Measurements from ENCODE around the gene ULBP2. TPM values are rescaled to one million over a fixed set of nuclear protein-coding genes. Genes with fewer than 3 reads are reported as not detected.

ULBP2 gene, protein sequence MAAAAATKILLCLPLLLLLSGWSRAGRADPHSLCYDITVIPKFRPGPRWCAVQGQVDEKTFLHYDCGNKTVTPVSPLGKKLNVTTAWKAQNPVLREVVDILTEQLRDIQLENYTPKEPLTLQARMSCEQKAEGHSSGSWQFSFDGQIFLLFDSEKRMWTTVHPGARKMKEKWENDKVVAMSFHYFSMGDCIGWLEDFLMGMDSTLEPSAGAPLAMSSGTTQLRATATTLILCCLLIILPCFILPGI
- total RNA-seq: 0.24 and 4.4 TPM in 2 replicates

DNA sequence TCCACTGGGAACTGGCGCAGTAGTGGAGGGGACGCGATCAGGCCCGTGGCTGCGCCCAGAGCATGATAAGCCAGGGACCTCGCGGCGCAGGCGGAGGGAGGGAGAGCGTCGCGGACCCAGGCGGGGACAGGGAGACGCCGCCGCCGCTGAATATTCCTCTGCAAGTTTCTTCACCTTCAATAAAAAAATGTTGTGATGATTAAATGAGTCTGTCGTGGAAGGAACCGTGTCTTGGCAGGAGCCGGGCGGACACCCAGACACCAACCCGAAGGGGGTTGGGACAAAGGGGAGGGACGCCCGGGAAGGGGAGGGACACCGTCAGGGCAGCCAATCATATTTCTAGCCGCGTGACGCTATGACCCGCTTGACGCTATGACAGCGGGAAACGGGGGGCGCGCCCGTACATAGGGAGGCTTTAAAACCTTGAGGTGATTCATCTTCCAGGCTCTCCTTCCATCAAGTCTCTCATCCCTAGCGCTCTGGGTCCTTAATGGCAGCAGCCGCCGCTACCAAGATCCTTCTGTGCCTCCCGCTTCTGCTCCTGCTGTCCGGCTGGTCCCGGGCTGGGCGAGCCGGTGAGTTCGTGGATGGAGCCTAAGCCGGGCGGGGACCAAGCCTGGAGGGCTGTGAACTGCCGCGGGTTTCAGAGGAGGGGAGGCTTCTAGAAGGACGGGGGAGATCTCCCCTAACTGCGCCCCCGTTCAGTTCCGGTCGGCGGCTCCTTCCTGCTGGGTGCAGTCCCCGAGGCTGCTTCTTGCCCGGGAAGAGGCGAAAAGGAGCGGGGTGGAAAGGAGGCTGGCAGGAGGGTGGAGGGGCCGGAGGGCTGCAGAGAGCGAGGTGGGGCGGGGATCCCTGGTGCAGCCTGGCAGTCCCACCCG is at the start of gene ULBP2:
TSS of gene ULBP2 (plus strand) at position 432 of the 878 bp plus-strand sequence. CDS start at position 491, 59 bp downstream.

DNA sequence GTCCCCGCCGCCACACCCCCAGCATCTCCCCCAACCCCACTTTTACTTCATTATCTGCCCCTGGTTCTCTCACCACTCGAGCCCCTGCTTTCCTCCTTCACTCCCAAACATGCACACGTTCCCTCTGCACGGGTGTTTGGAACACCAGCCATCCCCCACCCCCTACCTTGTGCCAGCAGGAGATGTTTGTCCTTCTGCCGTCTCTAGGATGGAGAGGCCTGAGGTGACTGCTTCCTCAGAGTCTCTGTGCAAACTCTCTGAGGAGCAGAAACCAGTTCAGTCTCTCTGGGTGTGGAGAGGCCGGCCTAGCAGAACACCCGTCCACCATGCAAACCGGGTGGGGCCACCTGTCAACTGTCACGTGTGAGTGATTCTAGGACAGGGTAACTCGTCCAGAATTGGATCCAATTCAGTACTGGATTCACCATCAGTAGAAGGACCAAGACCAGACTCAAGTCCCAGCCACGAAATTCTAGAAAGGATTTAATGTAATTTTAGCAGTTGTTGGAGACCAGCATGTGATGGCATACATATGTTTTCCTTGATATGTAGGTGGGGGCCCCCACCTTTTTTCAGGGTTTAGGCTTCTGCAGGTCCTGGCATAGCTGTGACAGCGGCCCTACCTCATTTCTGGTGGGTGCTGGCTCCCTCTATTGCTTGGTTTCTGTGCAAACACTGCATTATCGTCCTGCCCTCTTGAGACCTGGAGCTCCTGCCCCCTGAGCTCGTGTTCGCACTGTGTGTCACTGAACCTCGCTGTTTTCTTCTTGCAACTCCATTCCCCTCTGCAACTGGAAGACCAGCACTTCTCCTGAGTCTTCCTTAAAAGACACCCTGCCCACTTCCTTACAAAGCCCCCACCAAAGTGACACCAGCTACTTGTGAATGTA is 43.7 kb upstream of the ULBP2 start, which contains the start of gene RAET1E:
TSS of gene RAET1E (minus strand) at position 259 of the 890 bp plus-strand sequence. CDS start 7,212 bp downstream, outside the sequence.

DNA sequence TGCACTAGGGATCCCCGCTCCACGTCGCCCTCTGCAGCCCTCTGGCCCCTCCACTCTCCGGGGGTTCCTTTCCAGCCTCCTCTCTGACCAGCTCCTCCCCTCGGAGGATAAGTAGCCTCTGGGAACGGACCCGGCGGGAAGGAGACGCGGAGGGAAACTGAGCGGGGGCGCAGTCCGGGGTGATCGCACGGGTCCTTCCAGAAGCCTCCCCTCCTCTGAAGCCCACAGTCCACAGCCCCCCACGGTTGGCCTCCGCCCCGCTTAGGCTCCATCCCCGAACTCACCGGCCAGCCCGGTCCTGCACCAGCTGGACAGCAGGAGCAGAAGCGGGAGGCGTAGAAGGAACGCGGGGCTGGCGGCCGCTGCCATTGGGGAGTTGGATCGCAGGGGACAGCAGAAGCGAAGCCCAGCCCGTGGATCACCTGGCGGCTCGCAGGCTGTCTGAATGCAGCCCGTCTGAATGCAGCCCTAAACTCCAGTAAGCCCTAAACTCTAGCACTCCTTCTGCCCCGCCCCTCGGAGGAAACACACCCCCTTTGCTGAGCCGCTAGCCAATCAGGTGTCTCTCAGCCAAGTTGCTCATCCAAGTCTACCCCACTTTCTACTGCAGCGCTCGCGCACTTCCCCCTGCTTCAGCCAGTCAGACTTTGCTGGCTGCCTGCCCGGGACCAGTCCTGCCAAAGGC is 19.0 kb upstream of the ULBP2 start, which contains the start of gene RAET1G:
TSS of gene RAET1G (minus strand) at position 480 of the 685 bp plus-strand sequence. CDS start at position 369, 111 bp downstream.

DNA sequence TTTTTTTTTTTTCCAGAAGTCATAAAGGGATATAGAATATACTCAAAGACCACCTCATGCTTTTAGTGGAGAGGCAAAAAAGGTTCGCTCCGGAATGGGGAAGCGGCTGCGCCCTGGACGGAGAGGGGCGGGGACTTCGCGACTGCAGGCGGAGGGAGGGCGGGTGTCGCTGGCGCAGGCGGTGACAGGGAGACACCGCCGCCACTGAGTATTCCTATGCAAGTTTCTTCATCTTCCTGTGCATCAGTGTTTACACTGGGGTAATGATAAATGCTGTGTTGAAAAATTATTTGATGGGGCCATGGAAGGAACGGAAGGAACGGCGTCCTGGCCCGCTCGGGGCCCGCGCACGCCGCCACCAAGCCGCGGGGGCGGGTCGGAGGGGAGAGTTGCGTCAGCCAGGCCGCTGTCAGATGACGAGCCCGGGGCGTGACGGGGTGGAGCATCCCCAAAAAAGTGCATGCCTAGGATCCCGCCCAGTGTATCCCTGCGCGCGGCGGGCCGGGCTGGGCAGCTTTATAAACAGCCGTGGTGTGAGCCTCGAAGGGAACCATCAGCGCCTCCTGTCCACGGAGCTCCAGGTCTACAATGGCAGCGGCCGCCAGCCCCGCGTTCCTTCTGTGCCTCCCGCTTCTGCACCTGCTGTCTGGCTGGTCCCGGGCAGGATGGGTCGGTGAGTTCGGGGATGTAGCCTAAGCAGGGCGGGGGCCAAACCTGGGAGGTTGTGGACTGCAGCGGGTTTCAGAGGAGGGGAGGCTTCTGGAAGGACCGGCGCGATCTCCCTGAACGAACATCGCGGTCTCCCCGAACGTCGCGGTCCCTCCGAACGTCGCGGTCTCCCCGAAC is 21.9 kb downstream of the ULBP2 start, which contains the start of gene ULBP1:
TSS of gene ULBP1 (plus strand) at position 482 of the 846 bp plus-strand sequence. CDS start at position 589, 107 bp downstream.

Other genes with a start within 250 kb of the ULBP2 start
- 13.3 and 19.3 TPM in 2 replicates for gene LATS1, start 223.9 kb upstream of the ULBP2 start, total RNA-seq
- gene NUP43, start 195.5 kb upstream of the ULBP2 start, total RNA-seq: 19.6 and 21.3 TPM in 2 replicates
- gene PCMT1, start 192.3 kb upstream of the ULBP2 start, total RNA-seq: 90.1 and 121 TPM in 2 replicates
- 51.3 and 60.8 TPM in 2 replicates for gene LRP11, start 77.7 kb upstream of the ULBP2 start, total RNA-seq
- 0.24 TPM in 1 of 2 replicates, not detected in the other for gene RAET1E, start 43.9 kb upstream of the ULBP2 start, total RNA-seq
- gene RAET1G, start 18.9 kb upstream of the ULBP2 start, total RNA-seq: 0.13 and 0.24 TPM in 2 replicates
- gene ULBP1, start 21.9 kb downstream of the ULBP2 start, total RNA-seq: 0.88 and 2.6 TPM in 2 replicates
- not detected in 2 replicates for gene RAET1L, start 83.5 kb downstream of the ULBP2 start, total RNA-seq
- 4.7 and 6.5 TPM in 2 replicates for gene ULBP3, start 127.1 kb downstream of the ULBP2 start, total RNA-seq
- gene PPP1R14C, start 201.0 kb downstream of the ULBP2 start, total RNA-seq: 1.8 TPM in 1 of 2 replicates, not detected in the other